HCT116 (cell line): ENCODE results near the gene SORCS2. TPM values are rescaled to one million over a fixed set of nuclear protein-coding genes. Genes with fewer than 3 reads are reported as not detected.

ENCODE experiments used
- ATAC-seq: fragments of 200-7000 bp; cut with Tn5 transposase; 2 replicates; pipeline ENCODE4 v1.9.1; 2020; ENCODE audit warnings: mild to moderate bottlenecking, moderate library complexity
- BruUV-seq: library from RNA; stranded (reverse); fragments of 400-500 nt; replicated peaks from 2 replicates; lab custom pipeline; 2021; lab: Mats Ljungman, UMichigan
- CTCF ChIA-PET: fragments of 300-600 bp; sonication (Branson Sonifier 250); formaldehyde crosslinking; loops from one replicate; lab custom pipeline; 2021; ENCODE audit warnings: antibody characterized with exemption; lab: Charles Lee
- POLR2A ChIA-PET: fragments of 300-600, 350-600 bp; sonication (Branson Sonifier 250); formaldehyde crosslinking; loops from one replicate; lab custom pipeline; 2021; ENCODE audit warnings: antibody characterized with exemption; lab: Charles Lee
- RAD21 ChIA-PET, 2 experiments: fragments of 300-600 bp; sonication (Branson Sonifier 250); formaldehyde crosslinking; loops; one replicate each; lab custom pipeline; 2023; ENCODE audit warnings: low total read pairs in 2 of 2; ENCODE audit not compliant: uncharacterized antibody in 2 of 2, unreplicated experiment in 2 of 2, low non-redundant PET in 1 of 2; lab: Charles Lee
- DNase-seq: peaks from one replicate; pipeline ENCODE4 v3.0.0-alpha.2; 2010; ENCODE audit warnings: low read depth, low spot score
- H2AFZ ChIP-seq: fragments of 200-600 bp; shearing (Covaris generic), sonication (generic); 2 replicates; pipeline ENCODE4 v1.6.1; 2017; ENCODE audit warnings: low read depth, mixed run types, mixed read lengths, antibody characterized with exemption, low read length; ENCODE audit not compliant: poor library complexity, severe bottlenecking
- H3K27ac ChIP-seq: 2 replicates; pipeline ENCODE4 v1.5.1; 2012; ENCODE audit warnings: low read depth, low read length
- H3K27me3 ChIP-seq: fragments of 200-600 bp; sonication (generic); 2 replicates; pipeline ENCODE4 v1.6.1; 2016; ENCODE audit warnings: mixed run types, low read length, mixed read lengths; ENCODE audit not compliant: insufficient read depth
- H3K36me3 ChIP-seq, 2 experiments: fragments of 200-500 bp in 1 of 2; fragments of 200-600 bp in 1 of 2; sonication (Bioruptor generic) in 1 of 2; sonication (generic) in 1 of 2; 2 replicates each; pipeline versions ENCODE4 v1.5.1 to v1.6.1; 2014 to 2016; ENCODE audit warnings: low read length in 2 of 2, inconsistent platforms in 1 of 2, mixed read lengths in 1 of 2, mixed run types in 1 of 2; ENCODE audit not compliant: insufficient read depth in 2 of 2, control insufficient read depth in 1 of 2
- H3K4me1 ChIP-seq, 2 experiments: fragments of 200-600 bp in 1 of 2; sonication (generic) in 1 of 2; 2 replicates each; pipeline versions ENCODE4 v1.5.1 to v1.6.1; 2012 to 2017; ENCODE audit warnings: low read length in 2 of 2, inconsistent platforms in 1 of 2, mild to moderate bottlenecking in 1 of 2, mixed read lengths in 1 of 2, mixed run types in 1 of 2, moderate library complexity in 1 of 2; ENCODE audit not compliant: insufficient read depth in 2 of 2, control insufficient read depth in 1 of 2
- H3K4me2 ChIP-seq: fragments of 200-600 bp; sonication (generic); 2 replicates; pipeline ENCODE4 v1.6.1; 2017; ENCODE audit warnings: mixed run types, low read length, mixed read lengths
- H3K4me3 ChIP-seq, 2 experiments: fragments of 200-600 bp in 1 of 2; sonication (generic) in 1 of 2; replicated peaks in 1 of 2; 2 replicates each; pipeline ENCODE4 v1.5.1; 2011 to 2016; ENCODE audit warnings: low read length in 2 of 2, control low read depth in 1 of 2, low read depth in 1 of 2, mild to moderate bottlenecking in 1 of 2, mixed read lengths in 1 of 2, mixed run types in 1 of 2
- H3K79me2 ChIP-seq: fragments of 200-600 bp; sonication (generic); 2 replicates; pipeline ENCODE4 v1.6.1; 2017; ENCODE audit warnings: mild to moderate bottlenecking, mixed run types, low read length, moderate library complexity, mixed read lengths; ENCODE audit not compliant: insufficient read depth
- H3K9ac ChIP-seq: fragments of 200-600 bp; sonication (generic); 2 replicates; pipeline ENCODE4 v1.6.1; 2016; ENCODE audit warnings: low read length, mixed read lengths
- H3K9me2 ChIP-seq: fragments of 200-600 bp; sonication (generic), shearing (Covaris generic); 2 replicates; pipeline ENCODE4 v1.6.1; 2017; ENCODE audit warnings: mixed run types, mild to moderate bottlenecking, moderate library complexity; ENCODE audit not compliant: insufficient read depth
- H3K9me3 ChIP-seq, 2 experiments: fragments of 200-500 bp in 1 of 2; fragments of 200-600 bp in 1 of 2; sonication (Bioruptor generic) in 1 of 2; sonication (generic) in 1 of 2; 2 replicates each; pipeline ENCODE4 v1.6.1; 2014 to 2017; ENCODE audit warnings: low read length in 2 of 2, mixed read lengths in 2 of 2, inconsistent platforms in 1 of 2, low read depth in 1 of 2, mild to moderate bottlenecking in 1 of 2, mixed run types in 1 of 2, moderate library complexity in 1 of 2; ENCODE audit not compliant: control insufficient read depth in 1 of 2, insufficient read depth in 1 of 2
- H4K20me1 ChIP-seq: fragments of 200-600 bp; sonication (generic), shearing (Covaris generic); 2 replicates; pipeline ENCODE4 v1.6.1; 2017; ENCODE audit warnings: mixed run types, mild to moderate bottlenecking, moderate library complexity; ENCODE audit not compliant: insufficient read depth
- ATF3 ChIP-seq: IDR thresholded peaks from 2 replicates; pipeline ENCODE4 v1.6.1; 2012
- CBX3 ChIP-seq: IDR thresholded peaks from 2 replicates; pipeline ENCODE4 v1.6.1; 2012; ENCODE audit warnings: low read depth
- CEBPB ChIP-seq: IDR thresholded peaks from 2 replicates; pipeline ENCODE4 v1.6.1; 2012; ENCODE audit warnings: low read depth
- EGR1 ChIP-seq: IDR thresholded peaks from 2 replicates; pipeline ENCODE4 v1.6.1; 2012; ENCODE audit warnings: low read depth
- ELF1 ChIP-seq: IDR thresholded peaks from 2 replicates; pipeline ENCODE4 v1.6.1; 2012; ENCODE audit warnings: low read depth, borderline replicate concordance
- EZH2 ChIP-seq: fragments of 200-600 bp; sonication (generic); IDR thresholded peaks from 2 replicates; pipeline ENCODE4 v1.6.1; 2017; ENCODE audit warnings: antibody characterized with exemption, mixed run types
- EZH2phosphoT487 ChIP-seq: fragments of 200-600 bp; IDR thresholded peaks from 2 replicates; pipeline ENCODE4 v1.6.1; 2018; ENCODE audit warnings: antibody characterized with exemption, borderline replicate concordance
- FOSL1 ChIP-seq: IDR thresholded peaks from 2 replicates; pipeline ENCODE4 v1.6.1; 2012; ENCODE audit warnings: low read depth
- JUND ChIP-seq: IDR thresholded peaks from 2 replicates; pipeline ENCODE4 v1.6.1; 2012
- POLR2A ChIP-seq: IDR thresholded peaks from 2 replicates; pipeline ENCODE4 v1.7.0; 2011; ENCODE audit warnings: borderline replicate concordance; ENCODE audit not compliant: insufficient read depth, insufficient read length; ENCODE audit errors: extremely low read depth
- RAD21 ChIP-seq: IDR thresholded peaks from 2 replicates; pipeline ENCODE4 v1.6.1; 2012; ENCODE audit warnings: low read depth, mild to moderate bottlenecking
- REST ChIP-seq: IDR thresholded peaks from 2 replicates; pipeline ENCODE4 v1.6.1; 2012; ENCODE audit warnings: low read depth
- SIN3A ChIP-seq: IDR thresholded peaks from 2 replicates; pipeline ENCODE4 v1.6.1; 2012; ENCODE audit warnings: low read depth
- SP1 ChIP-seq: IDR thresholded peaks from 2 replicates; pipeline ENCODE4 v1.6.1; 2012; ENCODE audit warnings: low read depth
- SRF ChIP-seq: IDR thresholded peaks from 2 replicates; pipeline ENCODE4 v1.6.1; 2012; ENCODE audit warnings: low read depth
- TCF7L2 ChIP-seq: IDR thresholded peaks from 2 replicates; pipeline ENCODE4 v1.7.0; 2011; ENCODE audit warnings: borderline replicate concordance, inconsistent platforms; ENCODE audit not compliant: insufficient read depth, insufficient read length; ENCODE audit errors: extremely low read depth
- YY1 ChIP-seq: IDR thresholded peaks from 2 replicates; pipeline ENCODE4 v1.6.1; 2011; ENCODE audit warnings: low read length, low read depth, moderate library complexity, mild to moderate bottlenecking; ENCODE audit not compliant: insufficient replicate concordance; ENCODE audit errors: extremely low read depth
- ZBTB33 ChIP-seq: IDR thresholded peaks from 2 replicates; pipeline ENCODE4 v1.6.1; 2011; ENCODE audit warnings: mild to moderate bottlenecking, low read length, moderate library complexity; ENCODE audit not compliant: insufficient replicate concordance; ENCODE audit errors: extremely low read depth
- ZFX ChIP-seq: fragments of 450-650 bp; IDR thresholded peaks from 2 replicates; pipeline ENCODE4 v1.6.1; 2017
- ZNF274 ChIP-seq: fragments of 200-500 bp; sonication (Bioruptor generic); IDR thresholded peaks from 2 replicates; pipeline ENCODE4 v1.6.1; 2014; ENCODE audit warnings: mild to moderate bottlenecking, low read depth, low read length, inconsistent platforms
- intact Hi-C: fragments of 100-400 bp; cut with micrococcal nuclease; formaldehyde crosslinking; loops from 2 replicates; pipeline ENCODE4 v1.10.0; 2022
- total RNA-seq: library from RNA; stranded (reverse); gene quantifications from one replicate; pipeline ENCODE4 v1.2.1, GENCODE V29; 2021; ENCODE audit not compliant: unreplicated experiment

SORCS2 gene
- total RNA-seq, 1 experiment from 2014 or later, result 0.37 TPM

- Histone ChIP-seq H3K79me2 (no peaks in the 10 kb centered on the region), H3K27me3 (0 out of 2 replicates have a peak, but pooled peaks cover 4% of the 10 kb centered on the region), H3K9ac (no peak overlapping the region), H4K20me1 (no peaks in the 10 kb centered on the region), H3K4me1 (peaks cover 0 to 32% of the 10 kb centered on the region in 2 experiments; a peak in 3 of 4 replicates), H3K4me3 (no peak overlapping the region), H3K27ac (no peak overlapping the region), H3K36me3 (no peaks in the 10 kb centered on the region), H2AFZ (no peak overlapping the region), H3K9me2 (no peaks in the 10 kb centered on the region), H3K4me2 (peak overlapping the region; percentile 33), H3K9me3 (no peaks in the 10 kb centered on the region; a peak in 1 of 4 replicates)
- TF ChIP-seq CEBPB, result no peak
- no peak for TF ChIP-seq ZNF274
- TF ChIP-seq CBX3, result no peak
- no peak for TF ChIP-seq EZH2
- no peak for TF ChIP-seq JUND
- no peak for TF ChIP-seq EGR1
- no peak for TF ChIP-seq REST
- TF ChIP-seq SRF, result no peak
- TF ChIP-seq SIN3A, result no peak
- no peak for TF ChIP-seq EZH2phosphoT487
- TF ChIP-seq POLR2A, result no peak
- no peak for TF ChIP-seq RAD21
- no peak for TF ChIP-seq FOSL1
- no peak for TF ChIP-seq ATF3
- TF ChIP-seq ZBTB33, result no peak
- TF ChIP-seq ELF1, result no peak
- TF ChIP-seq ZFX, result no peak
- TF ChIP-seq TCF7L2, result no peak
- no peak for TF ChIP-seq SP1
- TF ChIP-seq YY1, result no peak
- ChIA-PET RAD21 (no interaction called here), CTCF (interaction anchor here (0.6 kb wide), 2 partner anchors 132 to 316 kb away, joined by 3 to 6 read pairs; no protein-coding TSS in a partner anchor), POLR2A (no interaction called here)
- DNase-seq (no peak), ATAC-seq (no peak)
- BruUV-seq, result no TSS peak
- intact Hi-C loops, result no loop called here
Measured at GRCh38 chr4:7648544-7649395, 456.4 kb downstream of the SORCS2 start.
